Measurements from ENCODE around the gene ASPSCR1. TPM values are rescaled to one million over a fixed set of nuclear protein-coding genes. Genes with fewer than 3 reads are reported as not detected.
A peak's percentile ranks its signal among the peaks of the same experiment; 100 is the strongest.

The ASPSCR1 gene
- total RNA-seq, 4 donors from 2014 or later = 21.0 to 61.7 (median 41.3) TPM

GRCh38 chr17:81961087-81961511 lies 16.3 kb upstream of the ASPSCR1 start, which contains the start of gene NOTUM:
TSS of gene NOTUM (minus strand) at chr17:81961187. CDS start at chr17:81960909, 278 bp downstream.
- Histone ChIP-seq H3K9me3 (no peaks in the 10 kb centered on the region), H3K27ac (no peak within 1 kb of the TSS), H3K36me3 (no peaks in the 10 kb centered on the region), H3K27me3 (peaks cover 95% of the 10 kb centered on the region), H3K4me1 (peaks cover 6 to 22% (median 17%) of the 10 kb centered on the region in 4 donors), H3K4me3 (peak within 1 kb of the TSS in 3 of 4 donors; percentile 15 to 49 (median 48))
- TF ChIP-seq EP300 (IDR thresholded peaks at IDR 0.05; ENCODE audit: low read depth) = no peak
- TF ChIP-seq CTCF (IDR thresholded peaks at IDR 0.05) = peak in 1 of 5 experiments; percentile 18
- WGBS, 2 donors (ENCODE audit: low coverage in 1 of 2) = 0% methylated on average over 29 of the region's 65 CpGs; no CpG with 5 or more reads in 1 of the 2 donors
- in situ Hi-C loops (cut with MboI; ENCODE audit: low pct_ligation_motif_present in 1 of 4, low pct_unique_long_range_greater_than_20kb in 1 of 4, low sequenced_read_pairs in 3 of 4) = loop anchor here in 1 of 4 donors (25.0 kb wide), 1 partner anchor 201 kb away; no protein-coding TSS in a partner anchor
- DNase-seq = no peak
- intact Hi-C loops (cut with DNase I; ENCODE audit: low total_unique reads) = no loop called here

- 28 to 100% methylated on average over 1 to 34 of the region's 82 CpGs for WGBS, 2 donors (ENCODE audit: low coverage in 1 of 2)
- no peak for TF ChIP-seq CTCF (IDR thresholded peaks at IDR 0.05)
- TF ChIP-seq EP300 (IDR thresholded peaks at IDR 0.05; ENCODE audit: low read depth) = no peak
- TF ChIP-seq POLR2A (IDR thresholded peaks at IDR 0.05) = no peak
- TF ChIP-seq POLR2AphosphoS5 (IDR thresholded peaks at IDR 0.05) = no peak
- H3K4me3 ChIP-seq = no peak overlapping the region
- intact Hi-C loops (cut with DNase I; ENCODE audit: low total_unique reads) = no loop called here
- H3K4me1 ChIP-seq = peaks cover 6 to 27% (median 18%) of the 10 kb centered on the region in 4 donors
- no peaks in the 10 kb centered on the region for H3K36me3 ChIP-seq
- H3K9me3 ChIP-seq = no peaks in the 10 kb centered on the region
- in situ Hi-C loops (cut with MboI; ENCODE audit: low pct_ligation_motif_present in 1 of 4, low pct_unique_long_range_greater_than_20kb in 1 of 4, low sequenced_read_pairs in 3 of 4) = loop anchor here in 1 of 4 donors (25.0 kb wide), 1 partner anchor 200 kb away; no protein-coding TSS in a partner anchor
- peaks cover 98% of the 10 kb centered on the region for H3K27me3 ChIP-seq
- H3K27ac ChIP-seq = no peak overlapping the region
- DNase-seq = no peak
These were observed 15.6 kb upstream of the ASPSCR1 start for GRCh38 chr17:81961521-81962498.

GRCh38 chr17:81962499-81963441 lies 14.7 kb upstream of the ASPSCR1 start:
- TF ChIP-seq POLR2A (IDR thresholded peaks at IDR 0.05) = no peak
- no peak for TF ChIP-seq EP300 (IDR thresholded peaks at IDR 0.05; ENCODE audit: low read depth)
- no peak for TF ChIP-seq CTCF (IDR thresholded peaks at IDR 0.05)
- no peak for TF ChIP-seq POLR2AphosphoS5 (IDR thresholded peaks at IDR 0.05)
- in situ Hi-C loops (cut with MboI; ENCODE audit: low pct_ligation_motif_present in 1 of 4, low pct_unique_long_range_greater_than_20kb in 1 of 4, low sequenced_read_pairs in 3 of 4) = loop anchor here in 1 of 4 donors (25.0 kb wide), 1 partner anchor 200 kb away; no protein-coding TSS in a partner anchor

More at GRCh38 chr17:81962499-81963441, 14.7 kb upstream of the ASPSCR1 start:
- H3K27me3 ChIP-seq = peaks cover 98% of the 10 kb centered on the region
- H3K27ac ChIP-seq = no peak overlapping the region
- intact Hi-C loops (cut with DNase I; ENCODE audit: low total_unique reads) = no loop called here
- DNase-seq = no peak
- H3K4me3 ChIP-seq = no peak overlapping the region
- 47% methylated on average over 35 of the region's 37 CpGs; no CpG with 5 or more reads in 1 of the 2 donors for WGBS, 2 donors (ENCODE audit: low coverage in 1 of 2)
- H3K4me1 ChIP-seq = peaks cover 14 to 36% (median 28%) of the 10 kb centered on the region in 4 donors
- no peaks in the 10 kb centered on the region for H3K36me3 ChIP-seq
- H3K9me3 ChIP-seq = no peaks in the 10 kb centered on the region

All from transverse colon (tissue), 4 donors.